ENCODE measurements around the gene OR2A25.

DNA sequence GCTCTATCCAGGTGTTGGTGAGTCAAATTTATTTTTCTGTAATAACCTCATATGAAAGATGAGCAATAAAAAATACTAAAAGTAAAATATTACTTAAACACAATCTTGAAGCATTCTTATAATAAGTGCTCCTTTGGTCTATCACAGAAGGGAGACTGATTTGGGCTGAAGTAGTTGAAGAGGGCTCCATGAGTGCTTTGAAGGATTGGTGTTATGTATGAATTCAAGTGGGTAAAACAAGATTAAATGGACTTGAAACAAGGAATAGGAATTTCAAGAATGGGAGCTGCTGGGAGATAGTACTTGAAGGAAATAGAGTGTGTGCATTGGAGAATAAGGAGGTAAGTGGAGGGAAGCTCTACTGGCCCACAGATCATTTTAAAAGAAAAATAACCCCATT, 32.4 kb downstream of the OR2A25 start:
- TF ChIP-seq TP53 (CRISPR knock-in tag; IDR thresholded peaks at IDR 0.05) (no peak), CHD4 (IDR thresholded peaks at IDR 0.05; ENCODE audit: borderline replicate concordance) (no peak), POLR2A (IDR thresholded peaks at IDR 0.05; ENCODE audit: low read length) (no peak), FOSL2 (IDR thresholded peaks at IDR 0.05) (no peak), FOSL2 (CRISPR knock-in tag; IDR thresholded peaks at IDR 0.05) (no peak)
- TF ChIP-seq, protein P1, sequence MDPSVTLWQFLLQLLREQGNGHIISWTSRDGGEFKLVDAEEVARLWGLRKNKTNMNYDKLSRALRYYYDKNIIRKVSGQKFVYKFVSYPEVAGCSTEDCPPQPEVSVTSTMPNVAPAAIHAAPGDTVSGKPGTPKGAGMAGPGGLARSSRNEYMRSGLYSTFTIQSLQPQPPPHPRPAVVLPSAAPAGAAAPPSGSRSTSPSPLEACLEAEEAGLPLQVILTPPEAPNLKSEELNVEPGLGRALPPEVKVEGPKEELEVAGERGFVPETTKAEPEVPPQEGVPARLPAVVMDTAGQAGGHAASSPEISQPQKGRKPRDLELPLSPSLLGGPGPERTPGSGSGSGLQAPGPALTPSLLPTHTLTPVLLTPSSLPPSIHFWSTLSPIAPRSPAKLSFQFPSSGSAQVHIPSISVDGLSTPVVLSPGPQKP (IDR thresholded peaks at IDR 0.05; ENCODE audit: low read depth, low read length): no peak
- TF ChIP-seq, protein P2, sequence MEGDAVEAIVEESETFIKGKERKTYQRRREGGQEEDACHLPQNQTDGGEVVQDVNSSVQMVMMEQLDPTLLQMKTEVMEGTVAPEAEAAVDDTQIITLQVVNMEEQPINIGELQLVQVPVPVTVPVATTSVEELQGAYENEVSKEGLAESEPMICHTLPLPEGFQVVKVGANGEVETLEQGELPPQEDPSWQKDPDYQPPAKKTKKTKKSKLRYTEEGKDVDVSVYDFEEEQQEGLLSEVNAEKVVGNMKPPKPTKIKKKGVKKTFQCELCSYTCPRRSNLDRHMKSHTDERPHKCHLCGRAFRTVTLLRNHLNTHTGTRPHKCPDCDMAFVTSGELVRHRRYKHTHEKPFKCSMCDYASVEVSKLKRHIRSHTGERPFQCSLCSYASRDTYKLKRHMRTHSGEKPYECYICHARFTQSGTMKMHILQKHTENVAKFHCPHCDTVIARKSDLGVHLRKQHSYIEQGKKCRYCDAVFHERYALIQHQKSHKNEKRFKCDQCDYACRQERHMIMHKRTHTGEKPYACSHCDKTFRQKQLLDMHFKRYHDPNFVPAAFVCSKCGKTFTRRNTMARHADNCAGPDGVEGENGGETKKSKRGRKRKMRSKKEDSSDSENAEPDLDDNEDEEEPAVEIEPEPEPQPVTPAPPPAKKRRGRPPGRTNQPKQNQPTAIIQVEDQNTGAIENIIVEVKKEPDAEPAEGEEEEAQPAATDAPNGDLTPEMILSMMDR (IDR thresholded peaks at IDR 0.05): no peak
